Raji (cell line): ENCODE measurements around the gene RXRA.

ENCODE experiments used
- POLR2A ChIP-seq: IDR thresholded peaks from 2 replicates; pipeline ENCODE4 v1.6.1; 2011; ENCODE audit warnings: low read depth, low read length, control low read depth; ENCODE audit not compliant: insufficient read depth

RXRA gene

GRCh38 chr9:134316449-134317160 lies 9.7 kb upstream of the RXRA start:
- TF ChIP-seq POLR2A, result no peak

- TF ChIP-seq POLR2A, result no peak
Observed at GRCh38 chr9:134317400-134317789, 8.9 kb upstream of the RXRA start.

GRCh38 chr9:134317790-134318414 lies 8.4 kb upstream of the RXRA start:
- no peak for TF ChIP-seq POLR2A

GRCh38 chr9:134318481-134318891 lies 7.8 kb upstream of the RXRA start:
- TF ChIP-seq POLR2A, result no peak

GRCh38 chr9:134318941-134319305 lies 7.3 kb upstream of the RXRA start:
- no peak for TF ChIP-seq POLR2A

- TF ChIP-seq POLR2A, result no peak
Observed at GRCh38 chr9:134319306-134320125, 6.7 kb upstream of the RXRA start.

GRCh38 chr9:134320126-134320867 lies 6.0 kb upstream of the RXRA start:
- no peak for TF ChIP-seq POLR2A

GRCh38 chr9:134320868-134321471 lies 5.3 kb upstream of the RXRA start:
- TF ChIP-seq POLR2A, result no peak

- no peak for TF ChIP-seq POLR2A
Observed at GRCh38 chr9:134321531-134321930, 4.7 kb upstream of the RXRA start.

GRCh38 chr9:134321946-134322741 lies 4.1 kb upstream of the RXRA start:
- no peak for TF ChIP-seq POLR2A

- TF ChIP-seq POLR2A, result no peak
Observed at GRCh38 chr9:134322781-134323241, 3.4 kb upstream of the RXRA start.

GRCh38 chr9:134323741-134324358 lies 2.4 kb upstream of the RXRA start:
- no peak for TF ChIP-seq POLR2A

GRCh38 chr9:134324359-134325095 lies 1.7 kb upstream of the RXRA start:
- no peak for TF ChIP-seq POLR2A
